ENCODE results near the gene HS3ST6. TPM values are rescaled to one million over a fixed set of nuclear protein-coding genes. Genes with fewer than 3 reads are reported as not detected.
A peak's percentile ranks its signal among the peaks of the same experiment; 100 is the strongest.
"Not testable (repeated sequence)": the region's sequence is repeated elsewhere in the genome, so short reads cannot be mapped to it uniquely, and the experiment has no call there.

HS3ST6 gene
- total RNA-seq, 2 experiments from 2014 or later = not detected

GRCh38 chr16:1942810-1943726, 24.9 kb upstream of the HS3ST6 start, which contains the start of gene MSRB1:
Gene MSRB1, minus strand, starts transcription at chr16:1943199. Its CDS starts 43 bp downstream, at chr16:1943156.
- no peaks in the 10 kb centered on the region for H3K36me3 Mint-ChIP-seq
- peaks cover 10% of the 10 kb centered on the region for H3K4me1 Mint-ChIP-seq
- H3K27me3 Mint-ChIP-seq = no peaks in the 10 kb centered on the region
- H3K27ac Mint-ChIP-seq = peak within 1 kb of the TSS; percentile 69
- ATAC-seq (ENCODE audit: low read depth) = peak; percentile 95
- peak; percentile 100 for DNase-seq
- POLR2A ChIA-PET = interaction anchor here (0.6 to 3.2 kb wide), 5 partner anchors 14 to 271 kb away, joined by 3 to 30 read pairs (median 4); partner anchors contain the start of genes NDUFB10, RNF151 and RPS2
- H3K9me3 Mint-ChIP-seq = no peaks in the 10 kb centered on the region
- peak within 1 kb of the TSS; percentile 85 for H3K4me3 Mint-ChIP-seq

GRCh38 chr16:1942047-1942809, 24.0 kb upstream of the HS3ST6 start:
- Mint-ChIP-seq H3K27ac (peak overlapping the region; percentile 64), H3K27me3 (no peaks in the 10 kb centered on the region), H3K9me3 (no peaks in the 10 kb centered on the region), H3K36me3 (no peaks in the 10 kb centered on the region), H3K4me1 (peaks cover 10% of the 10 kb centered on the region), H3K4me3 (peak overlapping the region; percentile 85)
- no peak for ATAC-seq (ENCODE audit: low read depth)
- no peak for DNase-seq
- POLR2A ChIA-PET = interaction anchor here (1.0 to 3.2 kb wide), 4 partner anchors 13 to 116 kb away, joined by 3 to 30 read pairs (median 6); partner anchors contain the start of genes NDUFB10, RNF151 and RPS2

- no peaks in the 10 kb centered on the region for H3K36me3 Mint-ChIP-seq
Observed at GRCh38 chr16:1941162-1942046, 23.2 kb upstream of the HS3ST6 start.

GRCh38 chr16:1940273-1941161, 22.3 kb upstream of the HS3ST6 start:
- H3K27ac Mint-ChIP-seq = no peak overlapping the region
- no peak overlapping the region for H3K4me3 Mint-ChIP-seq
- no peaks in the 10 kb centered on the region for H3K27me3 Mint-ChIP-seq
- H3K9me3 Mint-ChIP-seq = no peaks in the 10 kb centered on the region
- DNase-seq (no peak), ATAC-seq (ENCODE audit: low read depth) (no peak)
- POLR2A ChIA-PET = interaction anchor here (1.0 to 3.2 kb wide), 3 partner anchors 25 to 215 kb away, joined by 3 to 30 read pairs (median 3); partner anchors contain the start of genes RNF151, RPS2 and TRAF7
- H3K36me3 Mint-ChIP-seq = no peaks in the 10 kb centered on the region
- H3K4me1 Mint-ChIP-seq = peaks cover 10% of the 10 kb centered on the region

More at GRCh38 chr16:1941162-1942046, 23.2 kb upstream of the HS3ST6 start:
- Mint-ChIP-seq H3K4me3 (peak overlapping the region; percentile 85), H3K27ac (no peak overlapping the region), H3K27me3 (no peaks in the 10 kb centered on the region), H3K9me3 (no peaks in the 10 kb centered on the region), H3K4me1 (peaks cover 10% of the 10 kb centered on the region)
- ATAC-seq (ENCODE audit: low read depth) (no peak), DNase-seq (no peak)
- POLR2A ChIA-PET = interaction anchor here (0.6 to 3.2 kb wide), 3 partner anchors 24 to 115 kb away, joined by 3 to 30 read pairs (median 3); partner anchors contain the start of genes RNF151 and RPS2

GRCh38 chr16:1939833-1940232, 21.6 kb upstream of the HS3ST6 start:
- POLR2A ChIA-PET = interaction anchor here (1.0 kb wide), 1 partner anchor 216 kb away, joined by 3 read pairs; the partner anchor contains the start of gene TRAF7
- H3K4me1 Mint-ChIP-seq; H3K36me3 Mint-ChIP-seq; H3K9me3 Mint-ChIP-seq; H3K27ac Mint-ChIP-seq; DNase-seq; H3K4me3 Mint-ChIP-seq; ATAC-seq (ENCODE audit: low read depth); H3K27me3 Mint-ChIP-seq: not testable (repeated sequence)

DNA sequence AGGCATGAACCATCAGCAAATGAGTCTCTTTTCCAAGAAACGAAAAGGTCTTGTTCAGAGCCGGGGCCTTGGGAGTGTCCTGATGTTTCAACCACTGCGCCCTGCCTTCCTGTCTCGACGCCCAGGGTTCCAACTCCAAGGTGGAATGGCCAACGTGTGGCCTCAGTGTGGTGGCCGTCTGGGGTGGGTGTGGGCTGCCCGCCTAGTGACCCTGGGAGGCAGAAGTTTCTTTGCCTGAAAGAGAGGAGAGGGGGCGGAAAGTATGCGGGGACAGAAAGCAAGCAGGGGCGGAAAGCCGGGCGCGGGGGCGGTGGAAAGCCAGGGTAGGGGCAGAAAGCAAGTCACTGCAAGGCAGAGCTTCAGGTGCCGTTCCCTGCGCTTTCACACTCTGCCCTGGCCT, 20.7 kb upstream of the HS3ST6 start:
- H3K9me3 Mint-ChIP-seq = no peaks in the 10 kb centered on the region
- DNase-seq = no peak
- no peaks in the 10 kb centered on the region for H3K36me3 Mint-ChIP-seq
- ATAC-seq (ENCODE audit: low read depth) = no peak
- POLR2A ChIA-PET = no interaction called here
- no peak overlapping the region for H3K27ac Mint-ChIP-seq
- H3K4me1 Mint-ChIP-seq = peaks cover 7% of the 10 kb centered on the region
- no peaks in the 10 kb centered on the region for H3K27me3 Mint-ChIP-seq
- H3K4me3 Mint-ChIP-seq = no peak overlapping the region

DNA sequence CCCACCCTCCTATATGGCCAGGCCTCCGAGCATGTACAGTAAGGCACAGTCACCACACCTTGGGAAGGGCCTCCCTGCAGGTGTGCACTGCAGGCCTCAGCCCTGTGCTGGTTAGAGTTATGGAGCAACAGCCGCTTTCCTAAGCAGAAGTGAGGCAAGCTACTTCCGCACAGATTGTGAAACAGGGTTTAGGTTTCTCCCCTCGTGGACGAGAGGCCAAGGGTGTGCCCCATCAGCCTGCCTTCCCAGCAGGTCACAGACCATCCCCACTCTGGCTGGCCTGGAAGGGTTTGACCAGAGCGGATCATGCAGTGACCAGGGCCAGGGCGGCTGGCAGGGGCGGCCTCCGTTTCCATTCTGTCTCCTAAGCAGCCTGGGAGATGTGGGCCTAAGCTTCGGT, 20.1 kb upstream of the HS3ST6 start:
- Mint-ChIP-seq H3K27ac (no peak overlapping the region), H3K4me1 (peaks cover 2% of the 10 kb centered on the region), H3K4me3 (no peak overlapping the region), H3K36me3 (no peaks in the 10 kb centered on the region), H3K9me3 (no peaks in the 10 kb centered on the region), H3K27me3 (no peaks in the 10 kb centered on the region)
- ATAC-seq (ENCODE audit: low read depth) (no peak), DNase-seq (no peak)
- POLR2A ChIA-PET = no interaction called here

GRCh38 chr16:1936945-1937479, 18.8 kb upstream of the HS3ST6 start:
- ATAC-seq (ENCODE audit: low read depth) (no peak), DNase-seq (no peak)
- no peaks in the 10 kb centered on the region for H3K36me3 Mint-ChIP-seq
- H3K9me3 Mint-ChIP-seq = no peaks in the 10 kb centered on the region
- no peak overlapping the region for H3K27ac Mint-ChIP-seq
- POLR2A ChIA-PET = no interaction called here
- H3K4me3 Mint-ChIP-seq = no peak overlapping the region
- no peaks in the 10 kb centered on the region for H3K27me3 Mint-ChIP-seq
- peaks cover 2% of the 10 kb centered on the region for H3K4me1 Mint-ChIP-seq

DNA sequence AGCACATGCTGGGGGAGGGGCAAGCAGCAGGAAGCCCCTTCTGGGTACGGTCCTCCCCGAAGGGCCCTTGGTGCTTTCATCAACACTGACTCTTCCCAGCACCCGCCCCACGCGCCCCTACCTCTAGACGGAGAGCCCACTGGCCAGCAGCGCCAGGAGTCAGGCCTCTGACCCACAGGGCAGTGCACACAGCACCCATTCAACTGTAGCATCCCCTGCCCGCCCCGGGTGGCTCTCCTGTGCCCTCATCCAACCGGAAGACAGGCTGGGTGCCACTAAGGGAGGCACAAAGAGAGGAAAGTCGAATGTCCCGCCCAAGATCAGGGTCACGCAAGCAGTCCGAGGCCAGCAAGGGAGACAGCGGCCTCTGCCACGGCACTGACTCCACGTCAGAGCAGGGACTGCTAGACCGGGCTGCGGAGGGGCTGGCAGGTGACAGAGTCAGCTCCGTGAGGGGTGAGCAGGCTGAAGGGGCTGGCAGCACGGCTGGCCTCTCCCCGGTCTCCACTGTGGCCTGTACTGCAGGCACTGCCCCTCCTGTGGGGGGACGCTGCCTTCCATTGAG, 15.0 kb upstream of the HS3ST6 start:
- POLR2A ChIA-PET = interaction anchor here (0.5 kb wide), 1 partner anchor 470 kb away, joined by 3 read pairs; no protein-coding TSS in a partner anchor
- H3K4me1 Mint-ChIP-seq = peaks cover 2% of the 10 kb centered on the region
- DNase-seq = no peak
- H3K9me3 Mint-ChIP-seq = no peaks in the 10 kb centered on the region
- H3K36me3 Mint-ChIP-seq = no peaks in the 10 kb centered on the region
- ATAC-seq (ENCODE audit: low read depth) = no peak
- no peak overlapping the region for H3K27ac Mint-ChIP-seq
- H3K27me3 Mint-ChIP-seq = peaks cover 3% of the 10 kb centered on the region
- H3K4me3 Mint-ChIP-seq = no peak overlapping the region

DNA sequence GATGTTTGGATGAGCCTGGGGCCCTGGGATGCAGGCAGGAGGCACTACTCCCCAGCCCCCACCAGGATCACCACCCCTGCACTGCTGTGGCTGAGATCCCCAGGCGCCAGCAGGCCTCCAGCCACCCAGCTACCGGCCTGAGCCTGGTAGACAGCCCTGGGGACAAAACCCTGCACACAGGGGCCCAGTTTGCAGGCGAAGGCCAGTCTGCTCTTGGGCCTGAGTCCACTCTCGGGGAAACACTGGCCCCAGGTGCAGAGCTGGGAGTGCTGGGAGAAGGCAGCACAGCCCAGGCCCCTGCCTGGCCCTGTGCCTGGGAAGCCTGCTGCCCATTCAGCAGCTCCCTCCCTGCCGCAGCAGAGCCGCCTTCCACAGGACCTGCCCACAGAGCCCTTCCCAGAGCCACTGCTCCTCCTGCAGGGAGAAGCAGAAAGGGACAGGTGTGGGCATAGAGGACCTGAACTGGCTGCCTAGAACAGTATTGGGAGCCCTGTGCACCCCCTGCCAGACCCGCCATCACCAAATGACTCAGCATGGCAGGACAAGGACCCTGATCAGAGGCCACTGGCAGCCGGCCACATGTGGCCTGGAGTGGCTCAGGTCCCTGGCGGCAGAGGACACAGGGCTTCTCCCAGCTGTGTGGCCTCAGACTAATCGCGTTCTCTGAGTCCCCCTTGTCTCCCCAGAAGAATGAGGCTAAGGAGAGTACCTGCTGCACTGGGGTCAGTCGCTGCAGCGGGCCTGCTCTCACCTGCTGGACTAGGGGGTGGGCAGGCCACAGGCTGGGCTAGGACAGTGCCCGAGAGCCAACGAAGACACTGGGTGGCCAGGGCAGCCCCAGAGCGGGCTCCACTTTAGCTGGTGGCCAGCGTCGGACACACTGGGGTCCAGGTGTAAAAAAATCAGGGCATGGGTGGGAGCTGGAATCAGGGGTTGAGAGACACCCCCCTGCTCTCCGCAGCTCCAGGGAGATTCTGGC, 14.1 kb upstream of the HS3ST6 start:
- POLR2A ChIA-PET = no interaction called here
- Mint-ChIP-seq H3K4me3 (no peak overlapping the region), H3K9me3 (no peaks in the 10 kb centered on the region), H3K4me1 (peaks cover 2% of the 10 kb centered on the region), H3K27me3 (peaks cover 7% of the 10 kb centered on the region), H3K36me3 (no peaks in the 10 kb centered on the region), H3K27ac (no peak overlapping the region)
- DNase-seq (no peak), ATAC-seq (ENCODE audit: low read depth) (no peak)

Measured in activated naive CD8-positive, alpha-beta T cell treated with anti-CD3 and anti-CD28 coated beads, Interleukin-2, amount 10 ng/mL, durations not matched to agents 7 days and 5 days (primary cell).